Natural killer cell (primary cell): ENCODE results near the gene MRGPRD. TPM values are rescaled to one million over a fixed set of nuclear protein-coding genes. Genes with fewer than 3 reads are reported as not detected.

ENCODE experiments used
- ATAC-seq, 3 donors: fragments of 150-1000 bp in 2 of 3; fragments of 200-7000 bp in 1 of 3; cut with Tn5 transposase; 1 replicate in 1 of 3; 2 replicates in 2 of 3; pipeline ENCODE4 v1.10.0; 2021; ENCODE audit warnings: mild to moderate bottlenecking in 2 of 3, moderate library complexity in 2 of 3
- DNase-seq, 2 donors: peaks; one replicate each; pipeline versions ENCODE4 v3.0.0 to v3.0.0-alpha.2; 2013 to 2021; ENCODE audit warnings: mixed read lengths in 1 of 2
- H3K27ac ChIP-seq: one replicate; pipeline ENCODE4 v1.5.1; 2013; ENCODE audit warnings: mild to moderate bottlenecking, low read length
- H3K27me3 ChIP-seq: one replicate; pipeline ENCODE4 v1.6.1; 2013; ENCODE audit warnings: low read length; ENCODE audit not compliant: control insufficient read depth, insufficient read depth
- H3K36me3 ChIP-seq: one replicate; pipeline ENCODE4 v1.6.1; 2013; ENCODE audit warnings: low read length; ENCODE audit not compliant: control insufficient read depth, insufficient read depth
- H3K4me1 ChIP-seq: one replicate; pipeline ENCODE4 v1.6.1; 2013; ENCODE audit warnings: low read length; ENCODE audit not compliant: control insufficient read depth, insufficient read depth
- H3K4me3 ChIP-seq: one replicate; pipeline ENCODE4 v1.5.1; 2013; ENCODE audit warnings: low read length
- H3K9me3 ChIP-seq: one replicate; pipeline ENCODE4 v1.6.1; 2013; ENCODE audit warnings: low read length; ENCODE audit not compliant: control insufficient read depth, insufficient read depth
- H3K27ac Mint-ChIP-seq, 2 donors: one replicate each; pipeline ENCODE4 v1.8.0; 2022; ENCODE audit warnings: mild to moderate bottlenecking in 2 of 2, mixed read lengths in 2 of 2, moderate library complexity in 1 of 2
- H3K27me3 Mint-ChIP-seq, 2 donors: one replicate each; pipeline ENCODE4 v1.8.0; 2022; ENCODE audit warnings: low read depth in 2 of 2, mixed read lengths in 2 of 2
- H3K36me3 Mint-ChIP-seq: one replicate; pipeline ENCODE4 v1.8.0; 2022; ENCODE audit warnings: mixed read lengths
- H3K4me1 Mint-ChIP-seq, 2 donors: one replicate each; pipeline ENCODE4 v1.8.0; 2022; ENCODE audit warnings: mixed read lengths in 2 of 2
- H3K4me3 Mint-ChIP-seq: one replicate; pipeline ENCODE4 v1.8.0; 2022; ENCODE audit warnings: mild to moderate bottlenecking, moderate library complexity, mixed read lengths
- H3K9me3 Mint-ChIP-seq, 2 donors: one replicate each; pipeline ENCODE4 v1.8.0; 2022; ENCODE audit warnings: mixed read lengths in 2 of 2
- CTCF ChIP-seq: fragments of 200-600 bp; IDR thresholded peaks from one replicate; pipeline ENCODE4 v1.8.0; 2022; ENCODE audit warnings: antibody characterized with exemption
- WGBS: methylation state at CpG from one replicate; pipeline ENCODE4 v1.1.7; 2013; ENCODE audit warnings: missing lambda C conversion rate; ENCODE audit not compliant: insufficient coverage; 5-methylcytosine and 5-hydroxymethylcytosine counted together
- intact Hi-C: fragments of 100-400 bp; cut with micrococcal nuclease; formaldehyde crosslinking; loops from one replicate; pipeline ENCODE4 v1.14.2; 2022
- total RNA-seq, 4 donors: library from RNA; stranded (reverse); fragments of 120-200 nt in 1 of 4; gene quantifications; one replicate each; pipeline versions ENCODE4 v1.2.3 to v1.2.4, GENCODE V29; 2013 to 2022

Gene MRGPRD
- total RNA-seq, 3 donors from 2014 or later (not counting 1 experiment from before 2014, with no cell fraction given) = not detected

GRCh38 chr11:69007975-69008381 is 27.2 kb upstream of the MRGPRD start:
- H3K9me3 Mint-ChIP-seq = no peaks in the 10 kb centered on the region
- Histone ChIP-seq H3K27me3 (peaks cover 19% of the 10 kb centered on the region), H3K36me3 (no peaks in the 10 kb centered on the region), H3K27ac (no peak overlapping the region), H3K4me3 (no peak overlapping the region), H3K9me3 (no peaks in the 10 kb centered on the region), H3K4me1 (peaks cover 14% of the 10 kb centered on the region)
- no peak overlapping the region for H3K4me3 Mint-ChIP-seq
- intact Hi-C loops = loop anchor here (10.0 kb wide), 1 partner anchor 77 kb away; no protein-coding TSS in a partner anchor
- DNase-seq (no peak), ATAC-seq (no peak)
- H3K27me3 Mint-ChIP-seq = peaks cover 22 to 26% of the 10 kb centered on the region in 2 donors
- TF ChIP-seq CTCF = no peak
- 88% methylated on average over 8 of the region's 8 CpGs for WGBS
- no peaks in the 10 kb centered on the region for H3K36me3 Mint-ChIP-seq
- no peak overlapping the region for H3K27ac Mint-ChIP-seq
- peaks cover 0 to 12% of the 10 kb centered on the region in 2 donors for H3K4me1 Mint-ChIP-seq

DNA sequence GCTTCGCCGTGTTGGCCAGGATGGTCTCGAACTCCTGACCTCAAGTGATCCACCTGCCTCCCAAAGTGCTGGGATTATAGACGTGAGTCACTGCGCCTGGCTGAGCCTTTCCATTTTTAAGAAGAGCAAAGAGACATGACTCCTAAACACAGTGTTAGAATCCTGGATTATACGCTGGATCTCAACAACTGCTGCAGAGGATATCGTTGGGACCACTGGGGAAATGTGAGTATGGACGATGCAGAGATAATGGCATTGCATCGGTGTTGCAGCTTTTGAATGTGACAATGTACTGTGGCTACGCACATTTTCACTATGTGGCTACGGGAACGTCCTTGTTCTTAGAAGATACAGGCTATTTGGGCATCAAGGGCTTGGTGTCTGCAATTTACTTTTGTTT is 26.0 kb upstream of the MRGPRD start:
- DNase-seq (no peak), ATAC-seq (no peak)
- no peak overlapping the region for H3K27ac ChIP-seq
- WGBS = 90% methylated on average over 12 of the region's 12 CpGs
- Mint-ChIP-seq H3K4me1 (peaks cover 0 to 6% of the 10 kb centered on the region in 2 donors), H3K4me3 (no peak overlapping the region), H3K27me3 (peaks cover 16 to 19% of the 10 kb centered on the region in 2 donors), H3K9me3 (no peaks in the 10 kb centered on the region), H3K27ac (no peak overlapping the region), H3K36me3 (no peaks in the 10 kb centered on the region)
- H3K4me3 ChIP-seq = no peak overlapping the region
- intact Hi-C loops = loop anchor here (10.0 kb wide), 1 partner anchor 78 kb away; no protein-coding TSS in a partner anchor
- H3K27me3 ChIP-seq = peaks cover 10% of the 10 kb centered on the region
- no peaks in the 10 kb centered on the region for H3K9me3 ChIP-seq
- peaks cover 8% of the 10 kb centered on the region for H3K4me1 ChIP-seq
- H3K36me3 ChIP-seq = no peaks in the 10 kb centered on the region
- no peak for TF ChIP-seq CTCF

DNA sequence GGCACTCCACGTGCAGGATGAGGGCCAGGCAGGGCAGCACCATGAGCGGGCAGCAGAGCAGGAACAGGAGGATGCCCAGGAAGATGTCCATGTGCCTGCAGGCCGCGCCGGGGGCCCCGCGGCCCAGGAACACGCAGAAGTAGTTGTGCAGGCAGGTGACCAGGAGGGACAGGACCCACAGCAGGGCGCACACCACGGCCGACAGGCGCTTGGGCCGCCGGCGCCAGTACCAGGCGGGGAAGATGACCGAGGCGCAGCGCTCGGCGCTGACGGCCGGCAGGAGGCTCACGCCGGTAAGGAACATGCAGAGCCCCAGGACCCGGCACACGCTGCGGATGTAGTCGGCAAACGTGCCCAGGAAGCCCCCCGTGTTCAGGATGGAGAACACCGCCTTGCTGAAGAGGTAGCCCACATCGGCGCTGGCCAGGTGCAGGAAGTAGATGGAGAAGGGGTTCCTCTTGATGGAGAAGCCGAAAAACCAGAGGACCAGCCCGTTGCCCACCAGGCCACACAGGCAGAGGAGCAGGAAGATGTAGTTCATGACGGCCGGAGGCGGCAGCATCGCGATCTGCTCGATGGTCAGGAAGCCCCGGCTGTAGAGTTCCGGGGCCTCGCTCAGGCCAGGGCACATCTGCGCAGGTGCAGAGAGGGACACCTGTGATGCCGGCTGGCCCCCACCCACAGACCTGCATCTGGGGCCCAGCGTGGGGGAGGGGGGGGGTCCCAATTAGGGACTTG is 25.0 kb upstream of the MRGPRD start:
- 82% methylated on average over 48 of the region's 48 CpGs for WGBS
- H3K9me3 ChIP-seq = no peaks in the 10 kb centered on the region
- no peaks in the 10 kb centered on the region for H3K4me1 Mint-ChIP-seq
- DNase-seq (no peak), ATAC-seq (no peak)
- H3K27me3 ChIP-seq = peaks cover 5% of the 10 kb centered on the region
- H3K27ac Mint-ChIP-seq = peak overlapping the region in 1 of 2 donors; percentile 38
- no peak for TF ChIP-seq CTCF
- peaks cover 4% of the 10 kb centered on the region for H3K4me1 ChIP-seq
- no peaks in the 10 kb centered on the region for H3K36me3 ChIP-seq
- no peak overlapping the region for H3K4me3 ChIP-seq
- no peak overlapping the region for H3K4me3 Mint-ChIP-seq
- no peak overlapping the region for H3K27ac ChIP-seq
- H3K36me3 Mint-ChIP-seq = no peaks in the 10 kb centered on the region
- H3K27me3 Mint-ChIP-seq = peaks cover 11 to 12% of the 10 kb centered on the region in 2 donors
- no peaks in the 10 kb centered on the region for H3K9me3 Mint-ChIP-seq
- intact Hi-C loops = loop anchor here (10.0 kb wide), 1 partner anchor 79 kb away; no protein-coding TSS in a partner anchor
